Stimulated activated CD8-positive, alpha-beta memory T cell treated with anti-CD3 and anti-CD28 coated beads, Interleukin-7, amount 100 ng/mL, for 24 hours (primary cell): Measurements from ENCODE around the gene CLOCK.
"Not testable (repeated sequence)": the region's sequence is repeated elsewhere in the genome, so short reads cannot be mapped to it uniquely, and the experiment has no call there.

Experiments
- DNase-seq: peaks from one replicate; pipeline ENCODE4 v3.0.0-alpha.2; 2020; ENCODE audit warnings: low read depth

Gene CLOCK

GRCh38 chr4:55546756-55547465 lies at the start of gene CLOCK:
TSS of gene CLOCK (minus strand) at chr4:55546909. CDS start at chr4:55482785, 64,124 bp downstream.
- DNase-seq = peak; percentile 61

DNA sequence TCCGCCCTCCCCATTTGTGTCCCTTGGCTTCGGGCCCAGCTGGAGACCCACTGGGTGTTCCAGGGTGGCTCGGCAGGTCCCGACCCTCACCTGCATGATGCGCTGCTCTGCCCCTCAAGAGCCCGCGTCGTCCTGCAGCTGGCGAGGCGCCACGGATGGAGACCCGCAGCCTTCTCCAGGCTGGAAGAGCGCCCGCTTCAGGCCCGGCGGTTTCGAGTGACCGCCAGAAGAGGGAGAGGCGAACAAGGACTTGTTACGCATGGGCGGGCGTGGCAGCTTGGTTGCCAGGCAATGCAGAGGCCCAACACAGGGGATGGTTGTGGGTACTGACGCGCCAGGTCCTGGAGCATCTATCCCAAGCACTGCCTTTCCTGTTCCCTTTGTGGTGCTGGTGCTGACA lies 45.3 kb upstream of the CLOCK start, which contains the start of gene PDCL2:
Gene PDCL2 (minus strand): TSS at position 232 of the 400 bp plus-strand sequence. CDS start 136 bp downstream, at position 96.
- DNase-seq = no peak

DNA sequence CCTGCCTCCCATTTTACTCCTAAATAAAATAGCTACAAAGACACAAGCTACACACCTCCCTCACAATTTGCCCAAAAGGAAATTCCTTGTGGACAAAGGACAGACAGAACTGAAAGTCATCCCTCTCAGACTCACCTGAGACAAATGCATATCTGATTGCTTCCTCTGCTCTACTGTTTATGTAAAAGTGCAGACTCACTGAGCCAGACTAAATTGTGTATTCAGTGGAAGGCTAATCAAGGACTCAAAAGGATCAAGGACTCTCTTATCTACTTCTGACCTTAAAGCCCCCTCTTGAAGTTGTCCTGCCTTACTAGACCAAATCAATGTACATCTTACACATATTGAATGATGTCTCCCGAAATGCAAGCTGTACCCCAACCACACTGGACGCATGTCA lies 41.5 kb upstream of the CLOCK start:
- DNase-seq = no peak

DNA sequence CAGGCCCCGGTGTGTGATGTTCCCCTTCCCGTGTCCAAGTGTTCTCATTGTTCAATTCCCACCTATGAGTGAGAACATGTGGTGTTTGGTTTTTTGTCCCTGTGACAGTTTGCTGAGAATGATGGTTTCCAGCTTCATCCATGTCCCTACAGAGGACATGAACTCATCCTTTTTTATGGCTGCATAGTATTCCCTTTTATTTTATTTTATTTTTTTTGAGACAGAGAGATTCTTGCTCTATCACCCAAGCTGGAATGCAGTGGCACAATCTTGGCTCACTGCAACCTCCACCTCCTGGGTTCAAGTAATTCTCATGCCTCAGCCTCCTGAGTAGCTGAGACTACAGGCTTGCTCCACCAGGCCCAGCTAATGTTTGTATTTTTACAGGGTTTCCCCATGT lies 36.1 kb upstream of the CLOCK start:
- not testable (repeated sequence) for DNase-seq

DNA sequence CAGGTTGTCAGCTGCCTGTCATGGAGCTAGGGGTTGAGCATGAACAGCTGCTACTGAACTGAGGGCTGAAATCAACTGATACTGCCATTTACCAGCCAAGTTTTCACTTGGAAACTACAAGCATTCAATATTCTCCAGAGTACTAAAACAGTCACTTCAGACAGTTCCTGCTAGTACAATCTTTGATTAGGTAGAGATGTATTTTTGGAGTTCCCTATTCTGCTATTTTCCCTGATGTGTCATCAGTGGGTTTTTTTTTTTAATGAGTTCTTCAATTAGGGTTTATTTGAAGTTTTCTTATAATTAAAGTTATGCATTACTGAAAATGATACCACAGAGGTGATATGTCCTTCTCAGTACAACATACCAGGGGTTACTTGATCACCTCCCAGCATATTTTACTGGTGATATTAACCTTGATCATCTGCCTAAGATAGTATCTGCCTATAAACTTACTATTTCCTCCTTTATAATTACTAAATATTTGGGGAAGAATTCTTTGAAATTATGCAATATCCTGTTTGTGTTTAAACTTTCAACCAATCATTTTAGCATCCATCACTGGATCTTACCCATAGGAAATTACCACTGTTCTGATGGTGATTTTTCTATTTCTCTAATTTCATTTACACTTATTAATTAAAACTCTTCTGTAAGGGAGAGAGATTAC lies 31.8 kb upstream of the CLOCK start:
- no peak for DNase-seq

DNA sequence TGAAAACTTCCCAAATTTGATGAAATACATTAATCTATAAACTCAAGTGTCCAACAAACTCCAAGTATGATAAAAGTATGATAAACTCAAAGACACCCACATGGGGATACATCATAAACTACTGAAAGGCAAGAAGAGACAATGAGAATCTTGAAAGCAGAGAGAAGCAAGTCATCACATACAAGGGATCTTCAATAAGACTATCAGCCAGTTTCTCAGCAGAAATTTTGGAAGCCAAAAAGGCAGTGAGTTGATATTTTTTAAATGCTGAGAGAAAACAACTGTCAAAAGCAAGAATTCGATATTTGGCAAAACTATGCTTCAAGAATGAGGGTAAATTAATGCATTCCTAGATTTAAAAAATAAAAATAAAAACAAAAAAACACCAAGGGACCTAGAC lies 28.8 kb upstream of the CLOCK start:
- no peak for DNase-seq

DNA sequence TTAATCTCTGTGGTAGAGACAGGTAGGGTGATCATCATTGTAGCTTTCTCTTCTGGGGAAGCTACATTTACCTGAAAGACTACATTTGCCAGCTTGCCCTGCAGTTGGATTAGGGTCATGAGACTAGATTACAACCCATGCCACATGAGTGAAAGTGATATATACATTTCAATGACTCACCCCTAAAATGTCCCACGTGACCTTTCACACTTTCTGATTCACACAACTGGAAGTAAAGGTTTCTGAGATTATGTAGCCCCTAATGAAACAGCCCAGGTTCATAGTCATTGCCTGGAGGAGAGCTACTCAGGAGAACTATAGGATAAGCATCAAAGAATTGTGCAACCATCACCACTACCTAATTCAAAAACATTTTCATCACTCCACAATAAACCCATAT lies 27.5 kb upstream of the CLOCK start:
- DNase-seq = no peak

GRCh38 chr4:55571806-55572205 lies 25.1 kb upstream of the CLOCK start:
- no peak for DNase-seq

DNA sequence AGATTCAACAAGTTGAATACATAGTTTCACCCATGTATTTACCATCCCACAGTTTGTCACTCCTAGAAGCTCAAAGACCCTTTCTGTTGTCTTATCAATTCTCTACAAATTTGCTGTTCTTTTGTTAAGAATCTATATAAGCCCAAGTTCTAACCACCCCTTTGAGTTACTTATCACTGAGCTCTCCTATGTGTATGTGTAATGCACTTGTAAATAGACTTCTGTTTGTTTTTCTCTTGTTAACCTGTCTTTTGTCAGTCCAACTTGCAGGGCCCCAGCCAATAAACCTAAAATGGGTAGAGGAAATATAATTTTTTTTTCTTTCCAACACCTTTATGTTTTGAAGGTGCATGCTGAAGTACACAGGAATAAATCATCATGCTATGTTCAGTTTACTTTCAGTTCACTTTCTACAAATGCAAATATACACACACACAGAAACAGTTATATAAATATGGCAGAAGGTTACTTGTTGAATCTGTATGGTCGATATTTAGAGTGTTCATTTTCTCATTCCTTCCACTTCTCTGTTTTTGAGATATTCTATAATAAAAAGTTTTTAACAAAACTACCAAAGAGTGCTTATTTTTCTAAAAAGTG lies 22.3 kb upstream of the CLOCK start:
- DNase-seq = no peak

DNA sequence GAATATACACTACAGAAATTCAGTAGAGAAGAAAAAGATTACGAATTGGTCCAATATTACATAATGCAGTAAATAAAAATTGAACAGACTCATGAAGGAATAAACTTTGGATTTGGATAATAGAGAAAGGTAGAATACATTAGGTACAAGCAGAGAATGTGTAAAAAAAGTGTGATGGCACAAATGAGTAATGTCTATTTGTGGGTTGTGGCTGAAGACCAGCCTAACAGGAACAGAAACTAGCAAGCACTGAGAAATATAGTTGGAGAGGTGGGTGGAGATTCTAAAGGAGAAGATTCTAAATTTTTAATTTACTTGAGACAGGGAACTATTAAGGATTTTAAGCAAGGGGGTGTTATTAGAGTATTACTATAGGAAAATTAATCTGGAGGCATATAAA lies 15.2 kb upstream of the CLOCK start:
- DNase-seq = no peak

DNA sequence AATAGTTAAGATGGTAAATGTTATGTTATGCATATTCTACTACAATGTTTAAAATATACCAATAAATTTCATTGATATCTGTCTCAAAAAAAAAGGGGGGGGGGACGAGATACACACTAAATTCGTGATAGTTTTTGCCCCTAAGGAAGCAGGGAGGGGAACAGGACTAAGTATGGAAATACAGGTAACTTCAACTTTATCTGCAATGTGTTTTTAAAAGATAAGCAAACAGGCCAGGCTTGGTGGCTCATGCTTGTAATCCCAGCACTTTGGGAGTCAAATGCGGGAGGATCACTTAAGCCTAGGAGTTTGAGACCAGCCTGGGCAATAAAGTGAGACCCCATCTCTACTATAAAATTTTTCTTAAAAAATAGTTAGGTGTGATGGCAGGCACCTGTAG lies 13.4 kb upstream of the CLOCK start:
- DNase-seq = no peak

- no peak for DNase-seq
These were observed 7.8 kb upstream of the CLOCK start for GRCh38 chr4:55554453-55555030.

- DNase-seq = no peak
These were observed 6.9 kb upstream of the CLOCK start for GRCh38 chr4:55553441-55554201.

GRCh38 chr4:55551964-55552363 lies 5.3 kb upstream of the CLOCK start:
- DNase-seq = not testable (repeated sequence)

GRCh38 chr4:55549888-55550287 lies 3.2 kb upstream of the CLOCK start:
- DNase-seq = no peak

GRCh38 chr4:55547918-55548317 lies 1.2 kb upstream of the CLOCK start:
- DNase-seq = no peak

DNA sequence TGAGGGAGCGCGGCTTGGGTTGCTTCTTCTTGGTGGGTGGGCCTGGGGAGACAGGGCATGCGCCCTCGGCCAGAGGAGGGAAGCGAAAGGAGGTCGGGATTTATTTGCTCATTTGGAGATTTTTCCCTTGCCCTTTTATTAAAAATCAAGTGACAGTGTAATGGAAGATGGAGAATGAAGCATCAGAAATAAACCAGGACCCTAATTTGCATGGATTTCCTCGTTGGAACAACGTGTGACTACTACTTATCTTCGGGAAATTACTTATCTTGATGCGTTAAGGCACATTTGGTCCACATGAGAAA lies 709 bp upstream of the CLOCK start:
- DNase-seq = no peak

DNA sequence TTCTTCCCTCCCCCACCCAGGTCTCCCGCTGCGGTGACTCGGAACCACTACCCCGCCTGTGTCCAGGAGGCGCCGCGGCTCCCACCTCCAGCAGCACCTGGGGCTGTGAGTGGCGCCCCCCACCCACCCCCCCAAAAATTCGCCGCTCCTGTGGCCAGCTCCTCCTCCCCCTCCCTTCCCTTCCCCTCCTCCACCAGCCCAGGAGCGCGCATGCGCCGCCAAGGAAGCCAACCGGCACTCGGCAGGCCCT lies 278 bp downstream of the CLOCK start:
- DNase-seq = no peak

GRCh38 chr4:55545641-55546505 lies 836 bp downstream of the CLOCK start:
- peak; percentile 32 for DNase-seq

DNA sequence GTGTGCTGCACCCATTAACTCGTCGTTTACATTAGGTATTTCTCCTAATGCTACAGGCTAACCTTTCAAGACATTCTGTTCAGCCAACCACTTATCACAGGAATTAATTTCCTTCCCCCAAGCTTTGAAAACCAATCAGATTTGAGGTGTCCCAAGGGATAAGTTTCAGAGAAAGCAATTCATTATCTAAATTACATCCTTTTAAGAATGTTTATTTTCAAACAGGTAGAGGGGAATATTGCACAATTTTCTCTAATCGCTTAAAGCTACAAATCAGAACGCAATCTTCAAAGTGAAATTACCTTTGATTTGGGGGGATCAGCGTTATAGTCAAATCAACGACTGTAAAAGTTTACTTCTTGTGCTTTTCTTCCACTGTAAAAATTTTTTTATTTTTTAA lies 1.6 kb downstream of the CLOCK start:
- DNase-seq = no peak

DNA sequence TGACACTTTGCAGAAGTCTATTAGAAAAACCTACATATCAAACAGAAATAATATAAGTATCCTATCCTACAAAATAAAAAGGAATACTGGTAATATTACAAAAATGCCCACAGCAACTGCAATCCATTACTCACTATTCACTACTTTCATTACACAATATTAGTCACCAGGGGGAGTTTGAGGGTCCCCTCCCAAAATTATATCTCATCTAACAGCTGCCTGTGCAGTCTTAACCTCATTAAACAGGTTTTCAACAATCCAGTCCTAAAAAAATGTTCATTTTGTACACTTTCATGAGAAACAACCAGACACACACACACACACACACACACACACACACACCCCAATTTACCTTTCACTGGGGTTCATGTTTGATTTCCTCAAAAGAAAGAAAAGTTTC lies 2.9 kb downstream of the CLOCK start:
- DNase-seq = no peak

DNA sequence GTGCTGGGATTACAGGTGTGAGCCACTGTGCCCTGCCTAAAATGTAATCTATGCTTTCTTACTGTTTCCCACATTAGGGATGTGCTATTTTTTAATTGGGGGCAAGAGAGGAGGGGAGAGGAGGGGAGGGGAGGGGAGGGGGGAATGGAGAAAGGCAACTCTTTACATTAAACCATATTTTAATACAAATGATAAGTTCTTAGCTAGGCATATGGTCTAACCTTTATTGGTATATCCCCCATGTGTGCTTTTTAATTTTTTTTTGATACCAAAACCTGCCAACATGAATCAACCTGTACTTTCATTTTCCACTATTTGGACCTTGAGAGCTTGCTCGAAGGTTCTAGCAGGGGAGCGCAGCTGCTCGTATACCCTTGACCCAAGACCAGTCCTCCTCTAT lies 6.4 kb downstream of the CLOCK start:
- no peak for DNase-seq
